Mesodermal cell (in vitro differentiated cells): ENCODE data around the gene SERPINB6.

Source experiments
- H3K27ac ChIP-seq: 2 replicates; pipeline ENCODE4 v1.7.0; 2013; ENCODE audit warnings: mild to moderate bottlenecking, low read depth, low read length, moderate library complexity; ENCODE audit not compliant: severe bottlenecking
- H3K36me3 ChIP-seq: 2 replicates; pipeline ENCODE4 v1.7.1; 2013; ENCODE audit warnings: mild to moderate bottlenecking, low read length, moderate library complexity; ENCODE audit not compliant: control insufficient read depth, insufficient read depth
- H3K4me1 ChIP-seq: one replicate; pipeline ENCODE4 v1.7.1; 2013; ENCODE audit warnings: mild to moderate bottlenecking, low read length; ENCODE audit not compliant: insufficient read depth, control insufficient read depth, poor library complexity, severe bottlenecking
- H3K4me3 ChIP-seq: 2 replicates; pipeline ENCODE4 v1.7.0; 2013; ENCODE audit warnings: low read length, control low read depth, mild to moderate bottlenecking; ENCODE audit not compliant: insufficient read depth, poor library complexity, severe bottlenecking; ENCODE audit errors: extremely low read depth
- H3K9me3 ChIP-seq: 2 replicates; pipeline ENCODE4 v1.7.1; 2013; ENCODE audit warnings: mild to moderate bottlenecking, low read length, moderate library complexity; ENCODE audit not compliant: control insufficient read depth
- WGBS, 2 experiments: methylation state at CpG; one replicate each; pipeline ENCODE4 v1.1.5; 2013; ENCODE audit warnings: missing lambda C conversion rate in 2 of 2; ENCODE audit not compliant: insufficient coverage in 2 of 2; 5-methylcytosine and 5-hydroxymethylcytosine counted together

Gene SERPINB6

GRCh38 chr6:2919886-2920285 lies 51.5 kb downstream of the SERPINB6 start:
- no peak overlapping the region for H3K27ac ChIP-seq
- no peaks in the 10 kb centered on the region for H3K4me1 ChIP-seq
- no peak overlapping the region for H3K4me3 ChIP-seq
- WGBS, 2 experiments = 100% methylated on average over 3 to 4 of the region's 6 CpGs
- no peaks in the 10 kb centered on the region for H3K36me3 ChIP-seq
- H3K9me3 ChIP-seq = no peaks in the 10 kb centered on the region

GRCh38 chr6:2919401-2919800 lies 52.0 kb downstream of the SERPINB6 start:
- Histone ChIP-seq H3K4me1 (no peaks in the 10 kb centered on the region), H3K36me3 (no peaks in the 10 kb centered on the region), H3K9me3 (no peaks in the 10 kb centered on the region), H3K4me3 (no peak overlapping the region), H3K27ac (no peak overlapping the region)
- WGBS, 2 experiments = 88 to 97% methylated on average over 4 of the region's 4 CpGs

GRCh38 chr6:2918936-2919335 lies 52.4 kb downstream of the SERPINB6 start:
- WGBS, 2 experiments = 97 to 100% methylated on average over 4 of the region's 4 CpGs
- no peaks in the 10 kb centered on the region for H3K9me3 ChIP-seq
- no peak overlapping the region for H3K4me3 ChIP-seq
- no peak overlapping the region for H3K27ac ChIP-seq
- H3K36me3 ChIP-seq = no peaks in the 10 kb centered on the region
- H3K4me1 ChIP-seq = no peaks in the 10 kb centered on the region

GRCh38 chr6:2917801-2918445 lies 53.4 kb downstream of the SERPINB6 start:
- no peaks in the 10 kb centered on the region for H3K9me3 ChIP-seq
- no peak overlapping the region for H3K4me3 ChIP-seq
- no peaks in the 10 kb centered on the region for H3K36me3 ChIP-seq
- H3K4me1 ChIP-seq = no peaks in the 10 kb centered on the region
- 91 to 95% methylated on average over 12 of the region's 14 CpGs for WGBS, 2 experiments
- no peak overlapping the region for H3K27ac ChIP-seq

- H3K27ac ChIP-seq = no peak overlapping the region
- no peaks in the 10 kb centered on the region for H3K9me3 ChIP-seq
- H3K4me1 ChIP-seq = no peaks in the 10 kb centered on the region
- H3K4me3 ChIP-seq = no peak overlapping the region
- WGBS, 2 experiments = 83 to 87% methylated on average over 1 to 3 of the region's 4 CpGs
- no peaks in the 10 kb centered on the region for H3K36me3 ChIP-seq
Observed at GRCh38 chr6:2917065-2917464, 54.3 kb downstream of the SERPINB6 start.

GRCh38 chr6:2916158-2916925 lies 55.0 kb downstream of the SERPINB6 start:
- no peak overlapping the region for H3K4me3 ChIP-seq
- H3K9me3 ChIP-seq = no peaks in the 10 kb centered on the region
- H3K36me3 ChIP-seq = no peaks in the 10 kb centered on the region
- H3K27ac ChIP-seq = no peak overlapping the region
- WGBS, 2 experiments = 40% methylated on average over 1 of the region's 3 CpGs; no CpG with 5 or more reads in 1 of the 2 experiments
- H3K4me1 ChIP-seq = no peaks in the 10 kb centered on the region

GRCh38 chr6:2915150-2915549 lies 56.2 kb downstream of the SERPINB6 start:
- no peak overlapping the region for H3K27ac ChIP-seq
- H3K36me3 ChIP-seq = no peaks in the 10 kb centered on the region
- 100% methylated on average over 1 to 2 of the region's 3 CpGs for WGBS, 2 experiments
- H3K9me3 ChIP-seq = no peaks in the 10 kb centered on the region
- no peaks in the 10 kb centered on the region for H3K4me1 ChIP-seq
- no peak overlapping the region for H3K4me3 ChIP-seq

GRCh38 chr6:2914318-2914660 lies 57.1 kb downstream of the SERPINB6 start:
- no peaks in the 10 kb centered on the region for H3K9me3 ChIP-seq
- no peak overlapping the region for H3K4me3 ChIP-seq
- peaks cover 5% of the 10 kb centered on the region for H3K4me1 ChIP-seq
- H3K27ac ChIP-seq = no peak overlapping the region
- no peaks in the 10 kb centered on the region for H3K36me3 ChIP-seq
- 92 to 97% methylated on average over 4 to 5 of the region's 7 CpGs for WGBS, 2 experiments

GRCh38 chr6:2913621-2914317 lies 57.6 kb downstream of the SERPINB6 start:
- WGBS, 2 experiments = 87 to 89% methylated on average over 7 to 9 of the region's 11 CpGs
- Histone ChIP-seq H3K36me3 (no peaks in the 10 kb centered on the region), H3K4me3 (no peak overlapping the region)

GRCh38 chr6:2911171-2911570 lies 60.2 kb downstream of the SERPINB6 start:
- Histone ChIP-seq H3K36me3 (no peaks in the 10 kb centered on the region), H3K27ac (no peak overlapping the region), H3K4me1 (peaks cover 16% of the 10 kb centered on the region), H3K4me3 (no peak overlapping the region), H3K9me3 (no peaks in the 10 kb centered on the region)
- WGBS, 2 experiments = 80 to 91% methylated on average over 2 to 4 of the region's 4 CpGs

More at GRCh38 chr6:2913621-2914317, 57.6 kb downstream of the SERPINB6 start:
- Histone ChIP-seq H3K9me3 (no peaks in the 10 kb centered on the region), H3K27ac (no peak overlapping the region), H3K4me1 (peaks cover 7% of the 10 kb centered on the region)
